ENCODE data around the gene FAM9A.

GRCh38 chrX:8760021-8760420 lies 41.2 kb downstream of the FAM9A start:
- TF ChIP-seq POLR2A (IDR thresholded peaks at IDR 0.05) (no peak), CTCF (IDR thresholded peaks at IDR 0.05) (no peak)
